ENCODE results near the gene CTTNBP2. TPM values are rescaled to one million over a fixed set of nuclear protein-coding genes. Genes with fewer than 3 reads are reported as not detected.

CTTNBP2 gene
- polyA plus RNA-seq, 2 of the 4 experiments (the other 2 are of a cell fraction): 0.18 to 0.25 TPM

- TF ChIP-seq ATOH8 (CRISPR knock-in tag; IDR thresholded peaks at IDR 0.05; ENCODE audit: low read depth) (no peak), HEYL (CRISPR knock-in tag; IDR thresholded peaks at IDR 0.05) (no peak), MAZ (IDR thresholded peaks at IDR 0.05; ENCODE audit: borderline replicate concordance, low read depth, low read length) (no peak)
These were observed 90.5 kb downstream of the CTTNBP2 start (continued) for GRCh38 chr7:117782761-117783160.

GRCh38 chr7:117781707-117782106 is 91.5 kb downstream of the CTTNBP2 start:
- no peak overlapping the region for H3K27ac ChIP-seq
- WGBS (ENCODE audit: missing lambda C conversion rate): 94% methylated on average over 2 of the region's 2 CpGs
- no peak overlapping the region for H3K4me3 ChIP-seq
- peaks cover 10% of the 10 kb centered on the region for H3K4me1 ChIP-seq
- H3K9me3 ChIP-seq: no peaks in the 10 kb centered on the region
- 0 out of 6 replicates have a peak, but pooled peaks of 1 of the 2 experiments have one; percentile 29 for ATAC-seq
- DNase-seq (ENCODE audit: low read depth in 1 of 2, low spot score in 1 of 2): no peak
- TF ChIP-seq HMGXB4 (CRISPR knock-in tag; IDR thresholded peaks at IDR 0.05; ENCODE audit: borderline replicate concordance): no peak
- no peak for TF ChIP-seq MYC (IDR thresholded peaks at IDR 0.05; ENCODE audit: borderline replicate concordance, low read length)
- no peak for TF ChIP-seq JUNB (IDR thresholded peaks at IDR 0.05)
- TF ChIP-seq CTCF (IDR thresholded peaks at IDR 0.05): no peak
- no peak for TF ChIP-seq NPAS2 (CRISPR knock-in tag; IDR thresholded peaks at IDR 0.05; ENCODE audit: borderline replicate concordance)
- no peak for TF ChIP-seq CEBPB (IDR thresholded peaks at IDR 0.05)
- TF ChIP-seq PBX3 (IDR thresholded peaks at IDR 0.05): no peak
- no peak for TF ChIP-seq CBX2 (IDR thresholded peaks at IDR 0.05; ENCODE audit: borderline replicate concordance, low read depth)
- no peak for TF ChIP-seq POLR2AphosphoS2 (conservative IDR thresholded peaks at IDR 0.05; ENCODE audit: low read length)
- no peak for TF ChIP-seq BCL3 (IDR thresholded peaks at IDR 0.05)
- TF ChIP-seq EP300 (IDR thresholded peaks at IDR 0.05): no peak
- no peak for TF ChIP-seq CBX8 (IDR thresholded peaks at IDR 0.05)
- TF ChIP-seq MAX (IDR thresholded peaks at IDR 0.05): no peak
- TF ChIP-seq FOSB (CRISPR knock-in tag; IDR thresholded peaks at IDR 0.05): no peak
- TF ChIP-seq RCOR1 (IDR thresholded peaks at IDR 0.05; ENCODE audit: low read depth, low read length): no peak
- no peak for FAIRE-seq
- CTCF ChIA-PET: interaction anchor here (0.7 kb wide), 1 partner anchor 12 kb away, joined by 3 read pairs; no protein-coding TSS in a partner anchor
- no peak overlapping the region for H3K4me2 ChIP-seq
- POLR2A ChIA-PET: no interaction called here

- H3K4me3 ChIP-seq: no peak overlapping the region
- DNase-seq (ENCODE audit: low read depth in 1 of 2, low spot score in 1 of 2): no peak
- no peak overlapping the region for H3K4me2 ChIP-seq
- POLR2A ChIA-PET: no interaction called here
- ATAC-seq: no peak
- no peaks in the 10 kb centered on the region for H3K9me3 ChIP-seq
- H3K27ac ChIP-seq: no peak overlapping the region
- 18% methylated on average over 2 of the region's 2 CpGs for WGBS (ENCODE audit: missing lambda C conversion rate)
- CTCF ChIA-PET: no interaction called here
- H3K4me1 ChIP-seq: peaks cover 10% of the 10 kb centered on the region
- no peak for FAIRE-seq
- no peak for TF ChIP-seq POLR2AphosphoS2 (conservative IDR thresholded peaks at IDR 0.05; ENCODE audit: low read length)
- no peak for TF ChIP-seq GATA3 (IDR thresholded peaks at IDR 0.05; ENCODE audit: borderline replicate concordance)
- TF ChIP-seq JUN (IDR thresholded peaks at IDR 0.05): no peak
- TF ChIP-seq CEBPB (IDR thresholded peaks at IDR 0.05): no peak
- no peak for TF ChIP-seq CBX2 (IDR thresholded peaks at IDR 0.05; ENCODE audit: borderline replicate concordance, low read depth)
- no peak for TF ChIP-seq SREBF2 (IDR thresholded peaks at IDR 0.05)
- TF ChIP-seq MAX (IDR thresholded peaks at IDR 0.05): no peak
- TF ChIP-seq POLR2A (IDR thresholded peaks at IDR 0.05; ENCODE audit: low read length): no peak
- TF ChIP-seq FOSL2 (IDR thresholded peaks at IDR 0.05): no peak
- TF ChIP-seq FOSL2 (CRISPR knock-in tag; IDR thresholded peaks at IDR 0.05): no peak
- TF ChIP-seq ZNF302 (CRISPR knock-in tag; IDR thresholded peaks at IDR 0.05): no peak
- TF ChIP-seq ZSCAN20 (CRISPR knock-in tag; IDR thresholded peaks at IDR 0.05): no peak
- TF ChIP-seq RFX5 (IDR thresholded peaks at IDR 0.05): no peak
- TF ChIP-seq RNF2 (IDR thresholded peaks at IDR 0.05; ENCODE audit: borderline replicate concordance, low read depth): no peak
- TF ChIP-seq EHMT2 (IDR thresholded peaks at IDR 0.05; ENCODE audit: low read depth): no peak
- no peak for TF ChIP-seq HOXB5 (CRISPR knock-in tag; IDR thresholded peaks at IDR 0.05)
These were observed 92.4 kb downstream of the CTTNBP2 start for GRCh38 chr7:117780832-117781231.

Data from A549 (cell line).